Endothelial cell of umbilical vein (primary cell): ENCODE measurements around the gene MAPK8IP3. TPM values are rescaled to one million over a fixed set of nuclear protein-coding genes. Genes with fewer than 3 reads are reported as not detected.

Source experiments
- BruUV-seq: library from RNA; stranded (reverse); fragments of 400-500 nt; replicated peaks from 2 replicates; lab custom pipeline; 2021; lab: Mats Ljungman, UMichigan
- CTCF ChIA-PET: fragments of 300-600, 350-600 bp; sonication (Branson Sonifier 250); formaldehyde crosslinking; loops from one replicate; lab custom pipeline; 2021; ENCODE audit warnings: antibody characterized with exemption, inconsistent platforms; lab: Charles Lee
- POLR2A ChIA-PET: fragments of 300-600, 350-600 bp; sonication (Branson Sonifier 250); formaldehyde crosslinking; loops from one replicate; lab custom pipeline; 2021; ENCODE audit warnings: antibody characterized with exemption, inconsistent platforms; lab: Charles Lee
- DNase-seq: peaks from one replicate; pipeline ENCODE4 v3.0.0-alpha.2; 2011; ENCODE audit warnings: low read depth, low spot score
- FAIRE-seq: peaks from 2 replicates; lab custom pipeline; 2011; peaks lifted over from hg19 to GRCh38; lab: Jason Lieb, UNC
- H2AFZ ChIP-seq: 2 replicates; pipeline ENCODE4 v1.6.0; 2012; ENCODE audit warnings: low read depth, low read length, control low read depth, inconsistent platforms
- H3K27ac ChIP-seq: 2 replicates; pipeline ENCODE4 v1.5.1; 2011; ENCODE audit warnings: low read depth, mild to moderate bottlenecking, control low read depth, low read length, moderate library complexity; ENCODE audit not compliant: insufficient read depth
- H3K27me3 ChIP-seq, 2 experiments: 2 replicates each; pipeline versions ENCODE4 v1.6.0 to v1.6.1; 2011; ENCODE audit warnings: low read length in 2 of 2, mixed read lengths in 1 of 2; ENCODE audit not compliant: control insufficient read depth in 2 of 2, insufficient read depth in 2 of 2
- H3K36me3 ChIP-seq, 2 experiments: 2 replicates in 1 of 2; 3 replicates in 1 of 2; pipeline ENCODE4 v1.5.1; 2011; ENCODE audit warnings: low read length in 2 of 2, mild to moderate bottlenecking in 1 of 2, moderate library complexity in 1 of 2; ENCODE audit not compliant: control insufficient read depth in 2 of 2, insufficient read depth in 2 of 2; ENCODE audit errors: extremely low read depth in 1 of 2
- H3K4me1 ChIP-seq: 3 replicates; pipeline ENCODE4 v1.5.1; 2011; ENCODE audit warnings: mild to moderate bottlenecking, low read length; ENCODE audit not compliant: control insufficient read depth, insufficient read depth; ENCODE audit errors: extremely low read depth
- H3K4me2 ChIP-seq: 2 replicates; pipeline ENCODE4 v1.6.1; 2011; ENCODE audit warnings: low read length, control low read depth, mixed read lengths; ENCODE audit not compliant: insufficient read depth
- H3K4me3 ChIP-seq, 3 experiments: fragments of 200-600 bp in 1 of 3; sonication (generic), shearing (Covaris generic) in 1 of 3; replicated peaks in 1 of 3; 2 replicates each; pipeline ENCODE4 v1.5.1; 2011 to 2016; ENCODE audit warnings: control low read depth in 3 of 3, low read length in 3 of 3, mild to moderate bottlenecking in 2 of 3, inconsistent platforms in 1 of 3, low read depth in 1 of 3, moderate library complexity in 1 of 3; ENCODE audit not compliant: insufficient read depth in 1 of 3
- H3K79me2 ChIP-seq: 2 replicates; pipeline ENCODE4 v1.6.0; 2012; ENCODE audit warnings: low read length, inconsistent platforms; ENCODE audit not compliant: control insufficient read depth, insufficient read depth
- H3K9ac ChIP-seq: replicated peaks from 2 replicates; pipeline ENCODE3; 2011; ENCODE audit warnings: low read length, control low read depth; ENCODE audit not compliant: insufficient read depth; ENCODE audit errors: extremely low read depth
- H3K9me1 ChIP-seq: replicated peaks from 3 replicates; pipeline ENCODE4 v1.6.0; 2011; ENCODE audit warnings: mild to moderate bottlenecking, low read length; ENCODE audit not compliant: control insufficient read depth, insufficient read depth; ENCODE audit errors: extremely low read depth
- H3K9me3 ChIP-seq: replicated peaks from 2 replicates; pipeline ENCODE4 v1.5.1; 2012; ENCODE audit warnings: low read length, inconsistent platforms; ENCODE audit not compliant: control insufficient read depth, insufficient read depth
- H4K20me1 ChIP-seq: replicated peaks from 2 replicates; pipeline ENCODE3; 2011; ENCODE audit warnings: mild to moderate bottlenecking, low read length; ENCODE audit not compliant: control insufficient read depth, insufficient read depth; ENCODE audit errors: extremely low read depth
- EZH2 ChIP-seq: IDR thresholded peaks from 2 replicates; pipeline ENCODE4 v1.6.1; 2012; ENCODE audit warnings: borderline replicate concordance, low read depth, mild to moderate bottlenecking, moderate library complexity, low read length, inconsistent platforms; ENCODE audit not compliant: severe bottlenecking
- FOS ChIP-seq: IDR thresholded peaks from 2 replicates; pipeline ENCODE4 v1.6.1; 2011; ENCODE audit warnings: mild to moderate bottlenecking, low read length, moderate library complexity, borderline replicate concordance; ENCODE audit not compliant: insufficient read depth
- GATA2 ChIP-seq: IDR thresholded peaks from 2 replicates; pipeline ENCODE4 v1.7.0; 2011; ENCODE audit warnings: low read depth, mild to moderate bottlenecking, moderate library complexity, mixed read lengths, low read length; ENCODE audit not compliant: insufficient read length, insufficient read depth
- POLR2AphosphoS5 ChIP-seq: IDR thresholded peaks from 2 replicates; pipeline ENCODE4 v1.6.1; 2012; ENCODE audit warnings: low read depth, mild to moderate bottlenecking, control low read depth, low read length, moderate library complexity; ENCODE audit not compliant: insufficient read depth
- dilution Hi-C: fragments of 300-500 bp; cut with MboI; formaldehyde crosslinking; loops from one replicate; pipeline ENCODE4 v1.15.0; 2019; ENCODE audit warnings: low sequenced_read_pairs; ENCODE audit not compliant: extremely low pct_ligation_motif_present
- intact Hi-C: fragments of 100-400 bp; cut with micrococcal nuclease; formaldehyde crosslinking; loops from one replicate; pipeline ENCODE4 v1.10.0; 2022
- polyA plus RNA-seq, 4 experiments: library from polyadenylated mRNA; depleted of rRNA in 3 of 4; stranded (reverse) in 3 of 4; unstranded in 1 of 4; fragments of >200 nt; gene quantifications; 2 replicates each; pipeline versions ENCODE4 v1.2.1 to v1.2.3, GENCODE V29; 2011 to 2012; ENCODE audit warnings: missing spikeins in 1 of 4
- total RNA-seq: library from RNA; stranded (reverse); gene quantifications from 2 replicates; pipeline ENCODE4 v1.2.3, GENCODE V29; 2021
- TF ChIP-seq, protein P1 (sequence below), 2 donors: IDR thresholded peaks; 1 replicate in 1 of 2; 2 replicates in 1 of 2; pipeline ENCODE4 v1.5.1; 2011; ENCODE audit warnings: low read length in 2 of 2, mild to moderate bottlenecking in 2 of 2, moderate library complexity in 2 of 2, control low read depth in 1 of 2, inconsistent platforms in 1 of 2, low read depth in 1 of 2; ENCODE audit not compliant: insufficient read depth in 1 of 2; ENCODE audit errors: extremely low read depth in 1 of 2
- TF ChIP-seq, protein P2 (sequence below): IDR thresholded peaks from 2 replicates; pipeline ENCODE4 v1.6.1; 2011; ENCODE audit not compliant: insufficient read depth, insufficient read length

MAPK8IP3 gene
- total and polyA plus RNA-seq, 2 donors (not counting 3 experiments of a cell fraction or from before 2014, with no cell fraction given), result 40.7 to 92.2 TPM

DNA sequence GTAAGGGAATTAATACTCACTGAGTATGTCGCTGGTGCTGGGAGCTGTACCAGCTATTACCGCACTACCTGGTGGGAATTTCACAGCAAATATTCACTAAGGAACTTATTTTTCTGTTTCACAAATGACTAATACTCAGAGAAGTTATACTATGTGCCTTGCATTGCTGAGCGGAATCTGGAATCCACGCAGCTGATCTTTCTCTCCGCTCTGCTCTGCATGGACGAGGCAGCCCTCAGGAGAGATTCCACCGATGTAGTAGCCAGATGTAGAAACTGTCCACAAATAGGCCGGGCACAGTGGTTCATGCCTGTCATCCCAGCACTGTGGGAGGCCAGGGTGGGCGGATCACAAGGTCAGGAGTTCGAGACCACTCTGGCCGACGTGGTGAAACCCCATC, 48.2 kb downstream of the MAPK8IP3 start:
- ChIA-PET CTCF (no interaction called here), POLR2A (no interaction called here)
- TF ChIP-seq, protein P1, sequence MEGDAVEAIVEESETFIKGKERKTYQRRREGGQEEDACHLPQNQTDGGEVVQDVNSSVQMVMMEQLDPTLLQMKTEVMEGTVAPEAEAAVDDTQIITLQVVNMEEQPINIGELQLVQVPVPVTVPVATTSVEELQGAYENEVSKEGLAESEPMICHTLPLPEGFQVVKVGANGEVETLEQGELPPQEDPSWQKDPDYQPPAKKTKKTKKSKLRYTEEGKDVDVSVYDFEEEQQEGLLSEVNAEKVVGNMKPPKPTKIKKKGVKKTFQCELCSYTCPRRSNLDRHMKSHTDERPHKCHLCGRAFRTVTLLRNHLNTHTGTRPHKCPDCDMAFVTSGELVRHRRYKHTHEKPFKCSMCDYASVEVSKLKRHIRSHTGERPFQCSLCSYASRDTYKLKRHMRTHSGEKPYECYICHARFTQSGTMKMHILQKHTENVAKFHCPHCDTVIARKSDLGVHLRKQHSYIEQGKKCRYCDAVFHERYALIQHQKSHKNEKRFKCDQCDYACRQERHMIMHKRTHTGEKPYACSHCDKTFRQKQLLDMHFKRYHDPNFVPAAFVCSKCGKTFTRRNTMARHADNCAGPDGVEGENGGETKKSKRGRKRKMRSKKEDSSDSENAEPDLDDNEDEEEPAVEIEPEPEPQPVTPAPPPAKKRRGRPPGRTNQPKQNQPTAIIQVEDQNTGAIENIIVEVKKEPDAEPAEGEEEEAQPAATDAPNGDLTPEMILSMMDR (IDR thresholded peaks at IDR 0.05; ENCODE audit: extremely low read depth in 1 of 2, insufficient read depth in 1 of 2, low read depth in 1 of 2, low read length in 2 of 2), result no peak
- no peak for TF ChIP-seq GATA2
- TF ChIP-seq FOS, result no peak
- TF ChIP-seq, protein P2, sequence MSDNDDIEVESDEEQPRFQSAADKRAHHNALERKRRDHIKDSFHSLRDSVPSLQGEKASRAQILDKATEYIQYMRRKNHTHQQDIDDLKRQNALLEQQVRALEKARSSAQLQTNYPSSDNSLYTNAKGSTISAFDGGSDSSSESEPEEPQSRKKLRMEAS, result no peak
- TF ChIP-seq EZH2, result no peak
- no peak for TF ChIP-seq POLR2AphosphoS5

More for the DNA sequence above, 48.2 kb downstream of the MAPK8IP3 start:
- no peak overlapping the region for H3K27ac ChIP-seq
- no TSS peak for BruUV-seq
- H3K9me3 ChIP-seq, result no peaks in the 10 kb centered on the region
- peaks cover 4 to 31% of the 10 kb centered on the region in 2 experiments for H3K36me3 ChIP-seq
- no peak overlapping the region for H3K9ac ChIP-seq
- no peaks in the 10 kb centered on the region for H3K4me1 ChIP-seq
- no peak overlapping the region for H3K4me2 ChIP-seq
- no peak for FAIRE-seq
- no peaks in the 10 kb centered on the region for H3K79me2 ChIP-seq
- DNase-seq, result no peak
- H3K27me3 ChIP-seq, result no peaks in the 10 kb centered on the region
- no peaks in the 10 kb centered on the region for H3K9me1 ChIP-seq
- dilution Hi-C loops, result no loop called here
- intact Hi-C loops, result no loop called here
- H2AFZ ChIP-seq, result no peak overlapping the region
- no peak overlapping the region for H3K4me3 ChIP-seq
- no peaks in the 10 kb centered on the region for H4K20me1 ChIP-seq
